Colonic mucosa (tissue), 4 donors: ENCODE data around the gene PLCXD3. TPM values are rescaled to one million over a fixed set of nuclear protein-coding genes. Genes with fewer than 3 reads are reported as not detected.

ENCODE experiments used
- DNase-seq: peaks from one replicate; pipeline ENCODE4 v3.0.0-alpha.2; 2020
- H3K27ac ChIP-seq: fragments of 200-600 bp; one replicate; pipeline ENCODE4 v1.8.0; 2021
- H3K27me3 ChIP-seq: fragments of 200-600 bp; one replicate; pipeline ENCODE4 v1.8.0; 2021
- H3K36me3 ChIP-seq: fragments of 200-600 bp; one replicate; pipeline ENCODE4 v1.8.0; 2021
- H3K4me1 ChIP-seq: fragments of 200-600 bp; one replicate; pipeline ENCODE4 v1.8.0; 2021; ENCODE audit warnings: mild to moderate bottlenecking
- H3K4me3 ChIP-seq: fragments of 200-600 bp; one replicate; pipeline ENCODE4 v1.8.0; 2021
- H3K9ac ChIP-seq, 2 donors: one replicate each; pipeline ENCODE4 v1.7.0; 2013; ENCODE audit warnings: control low read depth in 2 of 2, low read depth in 2 of 2, low read length in 2 of 2
- H3K9me3 ChIP-seq: fragments of 200-600 bp; one replicate; pipeline ENCODE4 v1.8.0; 2021
- CTCF ChIP-seq: fragments of 200-600 bp; IDR thresholded peaks from one replicate; pipeline ENCODE4 v1.8.0; 2022; ENCODE audit warnings: antibody characterized with exemption, mild to moderate bottlenecking
- intact Hi-C: fragments of 100-400 bp; cut with DNase I; formaldehyde crosslinking; loops from one replicate; pipeline ENCODE4 v1.14.1; 2022
- total RNA-seq, 2 donors: library from RNA; stranded (reverse); fragmentation: NEBNext Ultra II Directional in 1 of 2; extraction: Animal tissue kit (Norgen Biotek cat#: 25700) in 1 of 2; gene quantifications; one replicate each; pipeline ENCODE4 v1.2.1, GENCODE V29; 2021
- donor health status: healthy.
- donor health status: DM: no; HTN: no; CAD: no.
- donor health status: DM: no; HTN: no; CAD: no.

PLCXD3 gene
- total RNA-seq, 2 donors from 2014 or later = 0.47 to 0.80 TPM

- DNase-seq = no peak
- intact Hi-C loops = no loop called here
- no peaks in the 10 kb centered on the region for H3K4me1 ChIP-seq
- no peaks in the 10 kb centered on the region for H3K9me3 ChIP-seq
- H3K27me3 ChIP-seq = no peaks in the 10 kb centered on the region
- TF ChIP-seq CTCF = no peak
- H3K36me3 ChIP-seq = no peaks in the 10 kb centered on the region
- no peak overlapping the region for H3K27ac ChIP-seq
- no peak overlapping the region for H3K9ac ChIP-seq
- no peak overlapping the region for H3K4me3 ChIP-seq
Observed at GRCh38 chr5:41402845-41403244, 107.6 kb downstream of the PLCXD3 start.

GRCh38 chr5:41399839-41400238 lies 110.6 kb downstream of the PLCXD3 start:
- Histone ChIP-seq H3K4me1 (no peaks in the 10 kb centered on the region), H3K9ac (no peak overlapping the region), H3K36me3 (no peaks in the 10 kb centered on the region), H3K27me3 (no peaks in the 10 kb centered on the region), H3K27ac (no peak overlapping the region), H3K9me3 (no peaks in the 10 kb centered on the region), H3K4me3 (no peak overlapping the region)
- intact Hi-C loops = no loop called here
- no peak for TF ChIP-seq CTCF
- no peak for DNase-seq

DNA sequence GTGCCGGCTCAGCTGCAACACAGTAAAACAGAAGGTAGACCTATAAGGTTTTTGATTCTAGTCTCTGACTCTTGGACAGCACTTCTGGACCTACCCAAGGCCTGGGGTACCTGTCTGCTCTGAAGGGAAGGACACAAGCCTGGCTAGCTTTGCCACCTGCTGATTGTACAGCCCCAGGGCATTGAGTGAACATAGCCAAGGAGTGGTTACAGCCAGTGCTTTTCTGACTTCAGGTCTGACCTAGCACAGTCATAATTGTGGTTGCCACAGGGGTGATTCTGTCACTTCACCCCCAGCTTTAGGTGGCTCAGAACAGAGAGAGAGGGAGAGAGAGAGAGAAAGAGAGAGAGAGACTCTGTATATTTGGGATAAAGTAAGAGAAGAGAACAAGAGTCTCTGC lies 118.4 kb downstream of the PLCXD3 start:
- Histone ChIP-seq H3K4me3 (no peak overlapping the region), H3K27me3 (no peaks in the 10 kb centered on the region), H3K27ac (no peak overlapping the region), H3K36me3 (no peaks in the 10 kb centered on the region), H3K9ac (no peak overlapping the region), H3K9me3 (no peaks in the 10 kb centered on the region), H3K4me1 (no peaks in the 10 kb centered on the region)
- no peak for TF ChIP-seq CTCF
- DNase-seq = no peak
- intact Hi-C loops = no loop called here

DNA sequence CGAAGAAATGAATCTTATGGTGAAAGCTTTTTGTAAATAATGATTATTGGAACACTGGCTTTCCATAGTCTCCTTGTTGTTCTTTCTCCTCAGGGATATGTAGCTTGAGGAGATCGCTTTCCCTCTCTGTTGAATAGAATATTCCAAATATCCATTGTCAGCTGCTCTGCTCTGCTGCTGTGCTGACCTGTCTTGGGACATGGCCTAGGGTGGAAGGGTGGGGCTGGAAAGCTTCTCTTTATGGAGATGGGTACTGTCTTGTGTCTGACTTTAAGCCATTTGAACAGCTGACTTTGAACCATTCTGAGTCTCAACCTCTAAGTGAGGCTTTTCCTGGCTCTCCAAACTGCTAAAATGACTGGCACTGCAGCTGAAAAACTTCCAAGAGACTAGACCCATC lies 135.8 kb downstream of the PLCXD3 start:
- no peak for DNase-seq
- H3K9ac ChIP-seq = no peak overlapping the region
- H3K9me3 ChIP-seq = no peaks in the 10 kb centered on the region
- no peaks in the 10 kb centered on the region for H3K4me1 ChIP-seq
- intact Hi-C loops = no loop called here
- TF ChIP-seq CTCF = no peak
- H3K4me3 ChIP-seq = no peak overlapping the region
- no peak overlapping the region for H3K27ac ChIP-seq
- no peaks in the 10 kb centered on the region for H3K27me3 ChIP-seq
- H3K36me3 ChIP-seq = no peaks in the 10 kb centered on the region

GRCh38 chr5:41373230-41373629 lies 137.2 kb downstream of the PLCXD3 start:
- Histone ChIP-seq H3K9ac (no peak overlapping the region), H3K4me1 (no peaks in the 10 kb centered on the region), H3K27me3 (no peaks in the 10 kb centered on the region), H3K27ac (no peak overlapping the region), H3K4me3 (no peak overlapping the region), H3K9me3 (no peaks in the 10 kb centered on the region), H3K36me3 (no peaks in the 10 kb centered on the region)
- intact Hi-C loops = no loop called here
- no peak for TF ChIP-seq CTCF
- no peak for DNase-seq

DNA sequence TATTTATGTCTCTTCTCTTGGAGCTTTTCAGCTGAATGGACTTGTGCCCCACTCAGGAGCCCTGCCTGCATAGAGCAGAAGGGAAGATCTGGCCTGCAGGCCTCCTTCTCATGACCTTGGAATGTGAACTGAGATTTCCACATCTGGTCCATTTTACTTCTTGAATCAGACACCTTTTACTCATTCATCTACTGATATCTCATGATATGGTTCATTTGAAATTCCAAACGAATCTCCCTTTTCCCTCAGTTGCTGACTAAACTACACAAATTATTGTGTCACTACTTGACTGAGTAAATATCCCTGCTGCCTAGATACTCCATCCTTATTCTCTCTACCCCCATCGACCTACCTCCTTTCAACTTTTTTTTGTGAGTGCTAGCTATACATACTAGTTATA lies 138.7 kb downstream of the PLCXD3 start:
- no peak for TF ChIP-seq CTCF
- H3K36me3 ChIP-seq = no peaks in the 10 kb centered on the region
- H3K27me3 ChIP-seq = no peaks in the 10 kb centered on the region
- DNase-seq = no peak
- no peak overlapping the region for H3K27ac ChIP-seq
- no peaks in the 10 kb centered on the region for H3K4me1 ChIP-seq
- no peaks in the 10 kb centered on the region for H3K9me3 ChIP-seq
- H3K9ac ChIP-seq = no peak overlapping the region
- intact Hi-C loops = no loop called here
- H3K4me3 ChIP-seq = no peak overlapping the region
